Muscle of arm (tissue), 12 donors: ENCODE data around the gene GAB4. TPM values are rescaled to one million over a fixed set of nuclear protein-coding genes. Genes with fewer than 3 reads are reported as not detected.
"Not testable (repeated sequence)": the region's sequence is repeated elsewhere in the genome, so short reads cannot be mapped to it uniquely, and the experiment has no call there.

ENCODE experiments used
- DNase-seq: peaks from one replicate; pipeline ENCODE4 v3.0.0-alpha.2; 2013
- polyA plus RNA-seq, 12 donors: library from polyadenylated mRNA; unstranded; fragments of 120-200 nt; gene quantifications; one replicate each; pipeline ENCODE4 v1.2.1, GENCODE V29; 2013; ENCODE audit not compliant: insufficient read length in 12 of 12

GAB4 gene
- polyA plus RNA-seq, 12 donors = 0.07 TPM; not detected in 11

GRCh38 chr22:16915701-16916100, 92.3 kb downstream of the GAB4 start:
- no peak for DNase-seq

- not testable (repeated sequence) for DNase-seq
Observed at GRCh38 chr22:16914911-16915310, 93.1 kb downstream of the GAB4 start.

GRCh38 chr22:16914006-16914405, 94.0 kb downstream of the GAB4 start:
- no peak for DNase-seq

GRCh38 chr22:16912281-16912680, 95.7 kb downstream of the GAB4 start:
- no peak for DNase-seq

Other genes starting within 250 kb of the GAB4 start
- under 1 TPM in 1 of 12 donors, not detected in 11; 0.13 TPM for gene XKR3, start 182.8 kb downstream of the GAB4 start, polyA plus RNA-seq
- gene IL17RA, start 76.8 kb upstream of the GAB4 start, polyA plus RNA-seq = 10 to 100 TPM in 1 of 12 donors, 1 to 10 TPM in 10, not detected in 1; 2.9 to 11.8 (median 4.6) TPM
- 1 to 10 TPM in 11 of 12 donors, not detected in 1; 1.8 to 5.7 (median 4.4) TPM for gene TMEM121B, start 113.1 kb upstream of the GAB4 start, polyA plus RNA-seq
- 10 to 100 TPM in 11 of 12 donors, not detected in 1; 26.9 to 44.2 (median 38.5) TPM for gene HDHD5, start 151.1 kb upstream of the GAB4 start, polyA plus RNA-seq
- gene ADA2, start 211.2 kb upstream of the GAB4 start, polyA plus RNA-seq = 10 to 100 TPM in 10 of 12 donors, 1 to 10 TPM in 1, not detected in 1; 9.6 to 23.9 (median 14.6) TPM